GM18951 (cell line): ENCODE measurements around the gene KCNAB2.

Experiments used
- POLR2A ChIP-seq: IDR thresholded peaks from 4 replicates; pipeline ENCODE4 v1.6.1; 2011; ENCODE audit warnings: mild to moderate bottlenecking; ENCODE audit not compliant: insufficient read length, insufficient read depth; ENCODE audit errors: extremely low read depth
- in situ Hi-C: fragments of 300-500 bp; cut with MboI; formaldehyde crosslinking; loops from one replicate; pipeline ENCODE4 v1.12.0; 2022; ENCODE audit warnings: low sequenced_read_pairs, mixed read lengths, inconsistent platforms; ENCODE audit not compliant: unreplicated experiment

The KCNAB2 gene

DNA sequence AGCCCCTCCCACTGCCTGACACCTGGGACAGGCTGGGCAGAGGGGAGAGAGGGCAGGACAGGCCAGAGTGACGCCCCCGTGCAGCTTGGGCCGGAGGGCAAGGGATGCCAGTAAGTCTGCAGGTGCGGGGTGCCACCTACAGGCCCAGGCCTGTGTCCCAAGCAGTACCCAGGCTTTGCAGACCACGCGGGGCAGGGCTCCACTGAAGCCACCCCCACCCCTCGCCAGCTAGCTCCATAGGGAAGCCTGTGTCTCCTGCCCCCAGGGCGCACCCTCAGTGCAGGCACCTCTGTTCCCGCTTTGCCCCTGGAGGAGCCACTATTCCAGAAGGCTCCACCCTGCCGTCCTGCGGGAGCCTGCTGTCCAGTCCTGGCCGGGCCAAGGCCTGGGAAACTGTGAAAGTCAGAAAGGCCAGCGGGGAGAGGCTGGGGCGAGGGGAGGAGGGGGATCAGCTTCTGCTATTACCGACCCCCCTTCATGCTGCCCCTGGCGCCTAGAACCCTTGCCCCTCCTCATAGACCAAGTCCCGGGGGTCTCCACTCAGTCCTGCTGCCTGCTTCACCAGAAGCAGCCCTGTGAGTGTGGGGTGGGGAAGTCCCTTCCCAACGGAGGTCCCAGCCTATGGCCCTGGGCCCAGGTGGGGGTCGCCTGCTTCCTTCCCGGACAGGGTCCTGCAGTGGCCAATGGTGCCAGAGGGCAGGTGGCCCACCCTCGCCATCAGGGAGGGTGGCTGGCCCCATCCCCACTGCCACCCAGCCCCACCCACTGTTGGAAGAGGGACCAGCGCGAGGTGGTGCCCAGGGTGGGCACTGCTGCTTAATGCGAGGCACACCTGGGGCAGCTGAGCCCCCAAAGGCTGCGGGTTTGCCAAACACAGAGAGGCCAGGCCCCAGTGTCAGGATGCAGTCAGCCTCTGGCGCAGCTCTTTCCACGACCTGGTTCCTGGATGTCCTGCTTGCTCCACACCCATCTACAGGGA is 54.4 kb downstream of the KCNAB2 start:
- in situ Hi-C loops: no loop called here
- TF ChIP-seq POLR2A: no peak

DNA sequence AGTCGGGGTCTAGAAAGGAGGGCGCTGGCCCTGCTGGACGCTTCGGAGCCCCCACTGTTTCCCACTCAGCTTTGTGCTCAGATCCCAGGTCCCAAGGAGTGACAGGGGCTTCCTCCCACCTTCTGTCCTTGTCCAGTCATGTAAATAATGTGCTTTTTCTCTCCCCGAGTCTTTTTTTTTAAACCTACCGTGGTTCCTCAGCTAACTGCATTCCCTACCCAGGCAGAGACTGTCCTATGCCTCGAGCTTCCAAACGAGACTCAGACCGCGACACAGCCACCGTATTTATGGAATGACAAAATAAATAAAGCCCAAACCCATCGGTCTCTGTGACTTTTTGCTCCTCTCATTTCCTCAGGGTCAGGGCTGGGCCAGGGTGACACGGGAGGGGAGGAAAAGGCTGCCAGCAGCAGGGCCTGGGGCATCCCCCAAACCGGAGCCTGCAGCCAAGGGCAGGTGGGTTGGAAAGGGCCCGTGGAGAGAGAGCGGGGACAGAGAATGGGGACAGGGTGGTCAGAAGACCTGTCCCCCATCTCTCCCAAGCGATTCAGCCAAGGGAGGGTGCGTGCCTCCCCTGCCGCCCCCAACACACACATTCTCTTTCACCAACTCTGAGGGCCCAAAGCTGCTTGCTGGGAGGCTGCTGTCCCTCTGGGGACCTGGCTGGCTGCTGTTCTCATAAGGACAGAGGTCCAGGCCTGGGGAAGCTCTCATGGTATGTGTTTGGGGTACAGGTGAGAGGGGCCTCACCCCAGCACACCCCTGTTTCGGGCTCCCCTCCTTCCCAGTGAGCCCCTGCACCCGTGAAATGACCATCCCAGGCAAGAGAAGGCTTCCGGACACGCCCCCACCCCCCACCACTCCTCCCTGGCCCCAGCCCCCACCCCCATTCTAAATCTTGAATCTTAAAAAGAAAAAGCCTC is 55.4 kb downstream of the KCNAB2 start:
- no peak for TF ChIP-seq POLR2A
- in situ Hi-C loops: no loop called here

- TF ChIP-seq POLR2A: no peak
- in situ Hi-C loops: no loop called here
These were observed 56.3 kb downstream of the KCNAB2 start for GRCh38 chr1:6101826-6102531.

- in situ Hi-C loops: no loop called here
- no peak for TF ChIP-seq POLR2A
These were observed 56.8 kb downstream of the KCNAB2 start for GRCh38 chr1:6102532-6102845.

GRCh38 chr1:6103111-6103853 is 57.6 kb downstream of the KCNAB2 start:
- in situ Hi-C loops: no loop called here

GRCh38 chr1:6103854-6104530 is 58.3 kb downstream of the KCNAB2 start:
- in situ Hi-C loops: no loop called here
- no peak for TF ChIP-seq POLR2A

More at GRCh38 chr1:6103111-6103853, 57.6 kb downstream of the KCNAB2 start:
- no peak for TF ChIP-seq POLR2A

GRCh38 chr1:6104631-6105030 is 58.9 kb downstream of the KCNAB2 start:
- in situ Hi-C loops: no loop called here
- no peak for TF ChIP-seq POLR2A

- in situ Hi-C loops: no loop called here
- no peak for TF ChIP-seq POLR2A
These were observed 59.6 kb downstream of the KCNAB2 start for GRCh38 chr1:6105218-6105679.

GRCh38 chr1:6105763-6106162 is 60.1 kb downstream of the KCNAB2 start:
- no peak for TF ChIP-seq POLR2A
- in situ Hi-C loops: no loop called here

GRCh38 chr1:6106321-6106731 is 60.6 kb downstream of the KCNAB2 start:
- TF ChIP-seq POLR2A: no peak
- in situ Hi-C loops: no loop called here

GRCh38 chr1:6106977-6107376 is 61.3 kb downstream of the KCNAB2 start:
- in situ Hi-C loops: no loop called here
- no peak for TF ChIP-seq POLR2A
